ENCODE results near the gene OAT.

The OAT gene

GRCh38 chr10:124350806-124351205 lies 67.9 kb downstream of the OAT start:
- no peak for DNase-seq

- DNase-seq, result no peak
Measured at GRCh38 chr10:124349996-124350280, 68.8 kb downstream of the OAT start.

- no peak for DNase-seq
Measured at GRCh38 chr10:124349231-124349995, 69.3 kb downstream of the OAT start.

- DNase-seq, result no peak
Measured at GRCh38 chr10:124348801-124349200, 69.9 kb downstream of the OAT start.

- DNase-seq, result no peak
Measured at GRCh38 chr10:124347956-124348355, 70.8 kb downstream of the OAT start.

Data from stimulated activated CD4-positive, alpha-beta T cell treated with anti-CD3 and anti-CD28 coated beads, Interleukin-4, amount 100 ng/mL, for 24 hours (primary cell).